HG02885 (cell line): ENCODE data around the gene ANKRD29.
A peak's percentile ranks its signal among the peaks of the same experiment; 100 is the strongest.
"Not testable (repeated sequence)": the region's sequence is repeated elsewhere in the genome, so short reads cannot be mapped to it uniquely, and the experiment has no call there.

Experiments
- ATAC-seq: cut with Tn5 transposase; IDR thresholded peaks from one replicate; pipeline ENCODE4 v1.9.1; 2021; ENCODE audit warnings: mild to moderate bottlenecking; ENCODE audit not compliant: unreplicated experiment, poor library complexity

The ANKRD29 gene

GRCh38 chr18:23619388-23619881, 43.3 kb downstream of the ANKRD29 start:
- ATAC-seq: peak; percentile 42

- ATAC-seq: peak; percentile 41
These were observed 43.8 kb downstream of the ANKRD29 start for GRCh38 chr18:23618862-23619387.

GRCh38 chr18:23617412-23618014, 45.2 kb downstream of the ANKRD29 start:
- ATAC-seq: no peak

- ATAC-seq: no peak
These were observed 46.5 kb downstream of the ANKRD29 start for GRCh38 chr18:23616258-23616657.

- ATAC-seq: no peak
These were observed 47.8 kb downstream of the ANKRD29 start for GRCh38 chr18:23614891-23615290.

- no peak for ATAC-seq
These were observed 48.3 kb downstream of the ANKRD29 start for GRCh38 chr18:23614413-23614812.

- not testable (repeated sequence) for ATAC-seq
These were observed 49.6 kb downstream of the ANKRD29 start for GRCh38 chr18:23613091-23613475.

GRCh38 chr18:23612434-23613090, 50.1 kb downstream of the ANKRD29 start:
- no peak for ATAC-seq

- no peak for ATAC-seq
These were observed 53.2 kb downstream of the ANKRD29 start for GRCh38 chr18:23609390-23610023.

- no peak for ATAC-seq
These were observed 54.5 kb downstream of the ANKRD29 start for GRCh38 chr18:23608211-23608610.

- ATAC-seq: no peak
These were observed 56.8 kb downstream of the ANKRD29 start for GRCh38 chr18:23605941-23606340.

- no peak for ATAC-seq
These were observed 62.9 kb downstream of the ANKRD29 start for GRCh38 chr18:23599809-23600208.

- ATAC-seq: no peak
These were observed 66.5 kb downstream of the ANKRD29 start for GRCh38 chr18:23596183-23596582.

GRCh38 chr18:23595591-23595990, 67.1 kb downstream of the ANKRD29 start:
- ATAC-seq: no peak

- no peak for ATAC-seq
These were observed 69.0 kb downstream of the ANKRD29 start for GRCh38 chr18:23593720-23594119.

- ATAC-seq: no peak
These were observed 69.8 kb downstream of the ANKRD29 start for GRCh38 chr18:23592911-23593310.

GRCh38 chr18:23591011-23591410, 71.7 kb downstream of the ANKRD29 start:
- ATAC-seq: no peak

GRCh38 chr18:23588836-23589560, 73.7 kb downstream of the ANKRD29 start:
- no peak for ATAC-seq

GRCh38 chr18:23587220-23587642, 75.5 kb downstream of the ANKRD29 start:
- ATAC-seq: no peak
